ENCODE measurements around the gene SMAD3.
A peak's percentile ranks its signal among the peaks of the same experiment; 100 is the strongest.
"Not testable (repeated sequence)": the region's sequence is repeated elsewhere in the genome, so short reads cannot be mapped to it uniquely, and the experiment has no call there.

The SMAD3 gene

GRCh38 chr15:67110958-67111864 is 45.8 kb downstream of the SMAD3 start:
- DNase-seq (ENCODE audit: low spot score), result no peak

GRCh38 chr15:67114046-67114445 is 48.6 kb downstream of the SMAD3 start:
- DNase-seq (ENCODE audit: low spot score), result no peak

GRCh38 chr15:67114846-67115585 is 49.6 kb downstream of the SMAD3 start:
- DNase-seq (ENCODE audit: low spot score), result no peak

GRCh38 chr15:67115586-67115969 is 50.2 kb downstream of the SMAD3 start:
- DNase-seq (ENCODE audit: low spot score), result no peak

- DNase-seq (ENCODE audit: low spot score), result no peak
Observed at GRCh38 chr15:67116742-67117141, 51.3 kb downstream of the SMAD3 start.

- DNase-seq (ENCODE audit: low spot score), result peak; percentile 47
Observed at GRCh38 chr15:67117370-67117769, 52.0 kb downstream of the SMAD3 start.

- no peak for DNase-seq (ENCODE audit: low spot score)
Observed at GRCh38 chr15:67118808-67119207, 53.4 kb downstream of the SMAD3 start.

GRCh38 chr15:67119238-67119846 is 53.9 kb downstream of the SMAD3 start:
- no peak for DNase-seq (ENCODE audit: low spot score)

- no peak for DNase-seq (ENCODE audit: low spot score)
Observed at GRCh38 chr15:67120009-67120838, 54.8 kb downstream of the SMAD3 start.

- DNase-seq (ENCODE audit: low spot score), result peak; percentile 82
Observed at GRCh38 chr15:67120839-67121643, 55.6 kb downstream of the SMAD3 start.

- DNase-seq (ENCODE audit: low spot score), result no peak
Observed at GRCh38 chr15:67121644-67122605, 56.5 kb downstream of the SMAD3 start.

- not testable (repeated sequence) for DNase-seq (ENCODE audit: low spot score)
Observed at GRCh38 chr15:67122816-67123215, 57.4 kb downstream of the SMAD3 start.

- DNase-seq (ENCODE audit: low spot score), result not testable (repeated sequence)
Observed at GRCh38 chr15:67123291-67123690, 57.9 kb downstream of the SMAD3 start.

- DNase-seq (ENCODE audit: low spot score), result no peak
Observed at GRCh38 chr15:67124111-67124510, 58.7 kb downstream of the SMAD3 start.

GRCh38 chr15:67124911-67125588 is 59.6 kb downstream of the SMAD3 start:
- no peak for DNase-seq (ENCODE audit: low spot score)

GRCh38 chr15:67125589-67126502 is 60.4 kb downstream of the SMAD3 start:
- peak; percentile 94 for DNase-seq (ENCODE audit: low spot score)

- no peak for DNase-seq (ENCODE audit: low spot score)
Observed at GRCh38 chr15:67126551-67127330, 61.3 kb downstream of the SMAD3 start.
